PC-3 (cell line): ENCODE measurements around the gene ZNF684. TPM values are rescaled to one million over a fixed set of nuclear protein-coding genes. Genes with fewer than 3 reads are reported as not detected.

Experiments used
- ATAC-seq: fragments of 200-7000 bp; cut with Tn5 transposase; 2 replicates; pipeline ENCODE4 v1.9.1; 2020; ENCODE audit warnings: mild to moderate bottlenecking, moderate library complexity
- BruUV-seq: library from RNA; stranded (reverse); fragments of 400-500 nt; replicated peaks from 2 replicates; lab custom pipeline; 2021; lab: Mats Ljungman, UMichigan
- CTCF ChIA-PET: fragments of 300-600 bp; sonication (Branson Sonifier 250); formaldehyde crosslinking; loops from one replicate; lab custom pipeline; 2022; ENCODE audit warnings: antibody characterized with exemption; lab: Charles Lee
- POLR2A ChIA-PET: fragments of 300-600 bp; sonication (Branson Sonifier 250); formaldehyde crosslinking; loops from one replicate; lab custom pipeline; 2022; ENCODE audit warnings: antibody characterized with exemption; ENCODE audit not compliant: unreplicated experiment; lab: Charles Lee
- DNase-seq: peaks from one replicate; pipeline ENCODE4 v3.0.0-alpha.2; 2015
- H2AFZ ChIP-seq: fragments of 300-600 bp; sonication (generic); 2 replicates; pipeline ENCODE4 v1.6.0; 2016; ENCODE audit warnings: antibody characterized with exemption, low read length
- H3F3A ChIP-seq: fragments of 300-600 bp; sonication (generic); one replicate; pipeline ENCODE4 v1.6.0; 2017; ENCODE audit warnings: antibody characterized with exemption, low read length, control low read depth, mild to moderate bottlenecking; ENCODE audit not compliant: unreplicated experiment
- H3K27ac ChIP-seq: fragments of 300-600 bp; sonication (generic); 2 replicates; pipeline ENCODE4 v1.5.1; 2016; ENCODE audit warnings: mild to moderate bottlenecking, low read length
- H3K27me3 ChIP-seq: fragments of 300-600 bp; sonication (generic); 2 replicates; pipeline ENCODE4 v1.6.1; 2016; ENCODE audit warnings: low read length, mixed read lengths
- H3K36me3 ChIP-seq: fragments of 300-600 bp; sonication (generic); 2 replicates; pipeline ENCODE4 v1.6.1; 2016; ENCODE audit warnings: low read depth, mixed run types, low read length, mixed read lengths
- H3K4me1 ChIP-seq: fragments of 300-600 bp; sonication (generic); 2 replicates; pipeline ENCODE4 v1.5.1; 2016; ENCODE audit warnings: low read length; ENCODE audit not compliant: insufficient read depth
- H3K4me2 ChIP-seq: fragments of 300-600 bp; sonication (generic); 2 replicates; pipeline ENCODE4 v1.6.0; 2016; ENCODE audit warnings: low read length
- H3K4me3 ChIP-seq: fragments of 300-600 bp; sonication (generic); 2 replicates; pipeline ENCODE4 v1.5.1; 2016; ENCODE audit warnings: mild to moderate bottlenecking, low read length, mixed read lengths
- H3K79me2 ChIP-seq: fragments of 300-600 bp; sonication (generic); 2 replicates; pipeline ENCODE4 v1.6.1; 2017; ENCODE audit warnings: low read length, mixed read lengths
- H3K9ac ChIP-seq: fragments of 300-600 bp; sonication (generic); 2 replicates; pipeline ENCODE4 v1.6.0; 2016; ENCODE audit warnings: mild to moderate bottlenecking, low read length
- H3K9me2 ChIP-seq: fragments of 300-600 bp; sonication (generic); replicated peaks from 2 replicates; pipeline ENCODE4 v1.6.1; 2016; ENCODE audit warnings: mixed run types, low read length, mixed read lengths
- H3K9me3 ChIP-seq: fragments of 300-600 bp; sonication (generic); 2 replicates; pipeline ENCODE4 v1.6.1; 2016; ENCODE audit warnings: low read length, mixed read lengths
- H4K20me1 ChIP-seq: fragments of 300-600 bp; sonication (generic); 2 replicates; pipeline ENCODE4 v1.6.1; 2016; ENCODE audit warnings: low read length, mixed read lengths
- EZH2 ChIP-seq: fragments of 300-600 bp; sonication (generic); IDR thresholded peaks from one replicate; pipeline ENCODE4 v1.6.1; 2017; ENCODE audit warnings: antibody characterized with exemption, mild to moderate bottlenecking, low read length; ENCODE audit not compliant: unreplicated experiment
- EZH2phosphoT487 ChIP-seq: fragments of 300-600 bp; sonication (generic); IDR thresholded peaks from 2 replicates; pipeline ENCODE4 v1.6.1; 2018; ENCODE audit warnings: mild to moderate bottlenecking, antibody characterized with exemption, low read length, borderline replicate concordance
- intact Hi-C: fragments of 100-400 bp; cut with micrococcal nuclease; formaldehyde crosslinking; loops from 2 replicates; pipeline ENCODE4 v1.9.0; 2023
- total RNA-seq: library from RNA; depleted of rRNA; stranded (reverse); fragments of >200 nt; gene quantifications from 2 replicates; pipeline ENCODE4 v1.2.3, GENCODE V29; 2014
- TF ChIP-seq, protein P1 (sequence below): fragments of 300-600 bp; sonication (generic); conservative IDR thresholded peaks from 2 replicates; pipeline ENCODE4 v1.5.1; 2017; ENCODE audit warnings: antibody characterized with exemption, low read depth, mild to moderate bottlenecking, low read length

Gene ZNF684
- total RNA-seq, 1 experiment from 2014 or later: 6.0 TPM

DNA sequence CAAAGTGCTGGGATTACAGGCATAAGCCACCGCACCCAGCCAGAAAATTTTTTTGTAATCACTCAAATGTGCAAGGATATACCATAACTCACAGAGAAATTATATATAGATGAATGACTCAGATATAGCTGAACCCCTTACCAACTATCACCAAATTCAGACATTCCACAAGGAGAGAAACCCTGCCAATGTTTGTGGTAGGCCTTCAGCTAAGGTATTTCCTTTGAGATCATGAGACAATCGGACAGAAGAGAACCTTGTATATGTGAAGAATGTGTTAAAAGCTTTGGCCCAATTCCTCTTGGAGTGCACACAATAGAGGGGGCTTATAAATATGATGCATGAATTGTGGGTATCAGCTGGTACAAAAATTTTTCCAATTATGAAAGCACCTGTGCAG lies 50.7 kb downstream of the ZNF684 start:
- TF ChIP-seq, protein P1, sequence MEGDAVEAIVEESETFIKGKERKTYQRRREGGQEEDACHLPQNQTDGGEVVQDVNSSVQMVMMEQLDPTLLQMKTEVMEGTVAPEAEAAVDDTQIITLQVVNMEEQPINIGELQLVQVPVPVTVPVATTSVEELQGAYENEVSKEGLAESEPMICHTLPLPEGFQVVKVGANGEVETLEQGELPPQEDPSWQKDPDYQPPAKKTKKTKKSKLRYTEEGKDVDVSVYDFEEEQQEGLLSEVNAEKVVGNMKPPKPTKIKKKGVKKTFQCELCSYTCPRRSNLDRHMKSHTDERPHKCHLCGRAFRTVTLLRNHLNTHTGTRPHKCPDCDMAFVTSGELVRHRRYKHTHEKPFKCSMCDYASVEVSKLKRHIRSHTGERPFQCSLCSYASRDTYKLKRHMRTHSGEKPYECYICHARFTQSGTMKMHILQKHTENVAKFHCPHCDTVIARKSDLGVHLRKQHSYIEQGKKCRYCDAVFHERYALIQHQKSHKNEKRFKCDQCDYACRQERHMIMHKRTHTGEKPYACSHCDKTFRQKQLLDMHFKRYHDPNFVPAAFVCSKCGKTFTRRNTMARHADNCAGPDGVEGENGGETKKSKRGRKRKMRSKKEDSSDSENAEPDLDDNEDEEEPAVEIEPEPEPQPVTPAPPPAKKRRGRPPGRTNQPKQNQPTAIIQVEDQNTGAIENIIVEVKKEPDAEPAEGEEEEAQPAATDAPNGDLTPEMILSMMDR: no peak
- TF ChIP-seq EZH2: no peak
- TF ChIP-seq EZH2phosphoT487: no peak
- Histone ChIP-seq H2AFZ (no peak overlapping the region), H3K9me2 (no peaks in the 10 kb centered on the region), H4K20me1 (no peaks in the 10 kb centered on the region), H3F3A (no peaks in the 10 kb centered on the region), H3K27ac (no peak overlapping the region), H3K36me3 (no peaks in the 10 kb centered on the region), H3K4me1 (peaks cover 4% of the 10 kb centered on the region), H3K4me2 (no peak overlapping the region), H3K4me3 (no peak overlapping the region), H3K79me2 (no peaks in the 10 kb centered on the region), H3K9ac (no peak overlapping the region), H3K9me3 (no peaks in the 10 kb centered on the region), H3K27me3 (peaks cover 8% of the 10 kb centered on the region; the same call in 1 of the 2 replicates)
- ChIA-PET CTCF (no interaction called here), POLR2A (no interaction called here)
- intact Hi-C loops: no loop called here
- DNase-seq: no peak
- BruUV-seq: no TSS peak
- no peak for ATAC-seq

DNA sequence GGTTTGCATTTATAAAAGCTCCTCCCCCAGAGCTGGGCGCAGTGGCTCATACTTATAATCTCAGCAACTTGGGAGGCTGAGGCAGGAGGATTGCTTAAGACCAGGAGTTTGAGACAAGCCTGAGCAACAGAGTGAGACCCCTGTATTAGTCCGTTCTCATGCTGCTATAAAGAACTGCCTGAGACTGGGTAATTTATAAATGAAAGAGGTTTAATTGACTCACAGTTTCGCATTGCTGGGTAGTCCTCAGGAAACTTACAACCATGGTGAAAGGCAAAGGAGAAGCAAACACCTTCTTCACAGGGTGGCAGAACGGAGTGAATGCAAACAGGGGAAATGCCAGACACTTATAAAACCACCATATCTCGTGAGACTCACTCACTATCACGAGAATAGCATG lies 52.5 kb downstream of the ZNF684 start:
- CTCF ChIA-PET: no interaction called here
- peaks cover 4% of the 10 kb centered on the region for H3K4me1 ChIP-seq
- H3K9me2 ChIP-seq: no peaks in the 10 kb centered on the region
- no peak overlapping the region for H3K4me3 ChIP-seq
- no peaks in the 10 kb centered on the region for H3K79me2 ChIP-seq
- H3K9me3 ChIP-seq: no peaks in the 10 kb centered on the region
- no peak overlapping the region for H3K4me2 ChIP-seq
- H3K27me3 ChIP-seq: peaks cover 12% of the 10 kb centered on the region
- TF ChIP-seq, protein P1: no peak
- TF ChIP-seq EZH2phosphoT487 (no peak), EZH2 (no peak)
- ATAC-seq (no peak), DNase-seq (no peak)
- no TSS peak for BruUV-seq
- H3F3A ChIP-seq: no peaks in the 10 kb centered on the region
- H2AFZ ChIP-seq: no peak overlapping the region
- POLR2A ChIA-PET: no interaction called here
- intact Hi-C loops: no loop called here
- no peak overlapping the region for H3K9ac ChIP-seq
- H3K27ac ChIP-seq: no peak overlapping the region
- no peaks in the 10 kb centered on the region for H4K20me1 ChIP-seq
- no peaks in the 10 kb centered on the region for H3K36me3 ChIP-seq

DNA sequence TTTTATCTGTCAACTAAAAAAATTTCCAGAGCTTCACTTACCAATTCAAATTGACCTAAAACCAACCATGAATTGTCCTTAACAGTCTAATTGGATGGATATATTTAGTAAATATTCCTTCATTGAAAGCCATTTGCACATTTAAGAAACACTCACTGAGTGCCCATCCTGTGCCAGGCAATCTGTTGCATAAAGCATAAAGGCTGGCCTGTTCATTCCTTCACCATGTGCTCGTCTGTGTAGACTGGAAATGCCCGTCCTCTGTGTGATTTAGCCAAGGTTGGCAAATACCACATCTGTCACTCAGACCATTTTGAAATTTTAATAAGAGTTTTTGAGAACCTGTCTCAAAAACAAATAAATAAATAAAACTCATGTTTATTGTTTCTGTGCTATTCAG lies 57.1 kb downstream of the ZNF684 start:
- Histone ChIP-seq H3K9ac (no peak overlapping the region), H3K9me2 (no peaks in the 10 kb centered on the region), H3K4me2 (no peak overlapping the region), H2AFZ (no peak overlapping the region), H3K4me3 (no peak overlapping the region), H3K36me3 (no peaks in the 10 kb centered on the region), H3K4me1 (peaks cover 3% of the 10 kb centered on the region), H3K79me2 (no peaks in the 10 kb centered on the region), H3K27me3 (peaks cover 12% of the 10 kb centered on the region), H3K9me3 (no peaks in the 10 kb centered on the region), H3F3A (no peaks in the 10 kb centered on the region), H3K27ac (no peak overlapping the region), H4K20me1 (no peaks in the 10 kb centered on the region)
- TF ChIP-seq, protein P1: no peak
- no peak for TF ChIP-seq EZH2phosphoT487
- ChIA-PET CTCF (no interaction called here), POLR2A (no interaction called here)
- intact Hi-C loops: no loop called here
- DNase-seq: no peak
- ATAC-seq: no peak
- BruUV-seq: no TSS peak
